ENCODE results near the gene KCNC1.

DNA sequence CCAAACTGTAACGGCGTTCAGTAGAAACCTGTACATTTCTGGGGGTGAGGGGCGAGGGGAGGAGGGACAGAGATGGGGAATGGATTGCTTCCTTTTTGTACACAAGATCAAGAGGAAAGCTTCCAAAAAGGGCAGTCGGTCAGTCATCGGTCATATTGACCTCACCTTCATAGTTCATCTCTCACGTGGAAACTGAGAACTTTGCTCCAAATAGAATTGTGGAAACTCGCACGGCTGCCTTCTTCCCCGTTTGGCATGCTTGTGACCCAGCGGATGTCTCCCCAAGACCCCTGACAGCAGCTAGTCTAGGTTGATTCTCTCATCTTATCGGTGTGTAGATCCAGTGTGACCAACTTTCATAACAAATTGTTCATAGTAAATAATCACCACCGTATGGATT is 47.6 kb downstream of the KCNC1 start:
- TF ChIP-seq, protein P1, sequence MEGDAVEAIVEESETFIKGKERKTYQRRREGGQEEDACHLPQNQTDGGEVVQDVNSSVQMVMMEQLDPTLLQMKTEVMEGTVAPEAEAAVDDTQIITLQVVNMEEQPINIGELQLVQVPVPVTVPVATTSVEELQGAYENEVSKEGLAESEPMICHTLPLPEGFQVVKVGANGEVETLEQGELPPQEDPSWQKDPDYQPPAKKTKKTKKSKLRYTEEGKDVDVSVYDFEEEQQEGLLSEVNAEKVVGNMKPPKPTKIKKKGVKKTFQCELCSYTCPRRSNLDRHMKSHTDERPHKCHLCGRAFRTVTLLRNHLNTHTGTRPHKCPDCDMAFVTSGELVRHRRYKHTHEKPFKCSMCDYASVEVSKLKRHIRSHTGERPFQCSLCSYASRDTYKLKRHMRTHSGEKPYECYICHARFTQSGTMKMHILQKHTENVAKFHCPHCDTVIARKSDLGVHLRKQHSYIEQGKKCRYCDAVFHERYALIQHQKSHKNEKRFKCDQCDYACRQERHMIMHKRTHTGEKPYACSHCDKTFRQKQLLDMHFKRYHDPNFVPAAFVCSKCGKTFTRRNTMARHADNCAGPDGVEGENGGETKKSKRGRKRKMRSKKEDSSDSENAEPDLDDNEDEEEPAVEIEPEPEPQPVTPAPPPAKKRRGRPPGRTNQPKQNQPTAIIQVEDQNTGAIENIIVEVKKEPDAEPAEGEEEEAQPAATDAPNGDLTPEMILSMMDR (conservative IDR thresholded peaks at IDR 0.05 in 1 of 2, IDR thresholded peaks at IDR 0.05 in 1 of 2; ENCODE audit: low read depth in 1 of 2, low read length in 2 of 2), result no peak
- no peak for TF ChIP-seq EZH2 (IDR thresholded peaks at IDR 0.05; ENCODE audit: low read length, missing control alignments)
